Neuronal stem cell (in vitro differentiated cells): ENCODE results near the gene SGCA.

ENCODE experiments used
- DNase-seq: peaks from one replicate; pipeline ENCODE4 v3.0.0-alpha.2; 2013; ENCODE audit warnings: low spot score
- H2AFZ ChIP-seq: one replicate; pipeline ENCODE4 v1.6.1; 2013; ENCODE audit warnings: mild to moderate bottlenecking, low read length, inconsistent platforms
- H2AK5ac ChIP-seq: 2 replicates; pipeline ENCODE4 v1.6.1; 2013; ENCODE audit warnings: low read depth, mild to moderate bottlenecking, inconsistent platforms, low read length, moderate library complexity, mixed read lengths
- H2BK120ac ChIP-seq: 2 replicates; pipeline ENCODE4 v1.6.1; 2013; ENCODE audit warnings: low read depth, mild to moderate bottlenecking, inconsistent platforms, low read length, moderate library complexity, mixed read lengths
- H2BK12ac ChIP-seq: one replicate; pipeline ENCODE4 v1.6.1; 2013; ENCODE audit warnings: low read length, inconsistent platforms
- H2BK15ac ChIP-seq: 2 replicates; pipeline ENCODE4 v1.6.1; 2013; ENCODE audit warnings: mild to moderate bottlenecking, low read length, inconsistent platforms, mixed read lengths
- H2BK5ac ChIP-seq: one replicate; pipeline ENCODE4 v1.6.1; 2013; ENCODE audit warnings: inconsistent platforms, mild to moderate bottlenecking, low read length, moderate library complexity
- H3K14ac ChIP-seq: one replicate; pipeline ENCODE4 v1.6.1; 2013; ENCODE audit warnings: low read length, inconsistent platforms
- H3K18ac ChIP-seq: 2 replicates; pipeline ENCODE4 v1.6.1; 2013; ENCODE audit warnings: low read length, inconsistent platforms
- H3K23ac ChIP-seq: 2 replicates; pipeline ENCODE4 v1.6.1; 2013; ENCODE audit warnings: low read depth, mild to moderate bottlenecking, mixed read lengths, low read length, inconsistent platforms; ENCODE audit not compliant: poor library complexity
- H3K27ac ChIP-seq: replicated peaks from 3 replicates; pipeline ENCODE4 v1.5.1; 2013; ENCODE audit warnings: low read length, inconsistent platforms
- H3K27me3 ChIP-seq, 3 experiments: 2 replicates each; pipeline ENCODE4 v1.6.1; 2013; ENCODE audit warnings: low read length in 3 of 3, mild to moderate bottlenecking in 2 of 3, inconsistent platforms in 1 of 3, low read depth in 1 of 3, mixed read lengths in 1 of 3, moderate library complexity in 1 of 3; ENCODE audit not compliant: control insufficient read depth in 3 of 3, insufficient read depth in 3 of 3
- H3K36me3 ChIP-seq, 2 donors: replicated peaks in 1 of 2; 2 replicates each; pipeline ENCODE4 v1.6.1; 2013; ENCODE audit warnings: low read length in 2 of 2; ENCODE audit not compliant: control insufficient read depth in 2 of 2, insufficient read depth in 2 of 2
- H3K4ac ChIP-seq: 2 replicates; pipeline ENCODE4 v1.6.1; 2013; ENCODE audit warnings: inconsistent platforms, mild to moderate bottlenecking, low read length, moderate library complexity
- H3K4me1 ChIP-seq, 2 donors: 1 replicate in 1 of 2; 2 replicates in 1 of 2; pipeline ENCODE4 v1.6.1; 2013; ENCODE audit warnings: low read length in 2 of 2, low read depth in 1 of 2; ENCODE audit not compliant: control insufficient read depth in 2 of 2, insufficient read depth in 1 of 2
- H3K4me2 ChIP-seq: one replicate; pipeline ENCODE4 v1.6.1; 2013; ENCODE audit warnings: mild to moderate bottlenecking, low read length, inconsistent platforms; ENCODE audit not compliant: insufficient read depth, poor library complexity, severe bottlenecking
- H3K4me3 ChIP-seq, 2 donors: 2 replicates each; pipeline ENCODE4 v1.5.1; 2013; ENCODE audit warnings: low read length in 2 of 2, mild to moderate bottlenecking in 2 of 2, inconsistent platforms in 1 of 2, moderate library complexity in 1 of 2
- H3K79me1 ChIP-seq: one replicate; pipeline ENCODE4 v1.6.1; 2013; ENCODE audit warnings: low read depth, mild to moderate bottlenecking, inconsistent platforms, low read length, moderate library complexity
- H3K9ac ChIP-seq: one replicate; pipeline ENCODE4 v1.6.1; 2013; ENCODE audit warnings: mild to moderate bottlenecking, low read depth, low read length, inconsistent platforms; ENCODE audit not compliant: poor library complexity
- H3K9me3 ChIP-seq, 2 donors: replicated peaks in 1 of 2; 2 replicates each; pipeline versions ENCODE3 to v1.6.1; 2013; ENCODE audit warnings: low read length in 2 of 2, mild to moderate bottlenecking in 2 of 2, inconsistent platforms in 1 of 2, low read depth in 1 of 2, mixed read lengths in 1 of 2, moderate library complexity in 1 of 2; ENCODE audit not compliant: control insufficient read depth in 2 of 2, insufficient read depth in 1 of 2
- H4K8ac ChIP-seq: one replicate; pipeline ENCODE4 v1.6.1; 2013; ENCODE audit warnings: low read depth, mild to moderate bottlenecking, inconsistent platforms, low read length, moderate library complexity
- H4K91ac ChIP-seq: one replicate; pipeline ENCODE4 v1.6.1; 2013; ENCODE audit warnings: low read length, low read depth, mild to moderate bottlenecking, inconsistent platforms; ENCODE audit not compliant: poor library complexity
- WGBS, 2 donors: extraction: QIAGEN DNeasy Blood & Tissue Kit; methylation state at CpG; one replicate each; pipeline ENCODE4 v1.1.7; 2013; ENCODE audit warnings: missing lambda C conversion rate in 2 of 2, mixed read lengths in 1 of 2; ENCODE audit not compliant: insufficient read length in 2 of 2, insufficient replicate concordance in 1 of 2; ENCODE audit errors: extremely low coverage in 2 of 2; 5-methylcytosine and 5-hydroxymethylcytosine counted together

SGCA gene

GRCh38 chr17:50194140-50194933, 28.5 kb downstream of the SGCA start:
- Histone ChIP-seq H3K4ac (peak overlapping the region; percentile 89), H2AK5ac (peak overlapping the region; percentile 37), H3K14ac (no peak overlapping the region), H3K9ac (peak overlapping the region; percentile 63), H4K91ac (no peak overlapping the region), H3K23ac (no peak overlapping the region), H3K27ac (no peak overlapping the region), H3K9me3 (no peaks in the 10 kb centered on the region), H3K79me1 (peaks cover 1% of the 10 kb centered on the region), H3K36me3 (peaks cover 0 to 9% of the 10 kb centered on the region in 2 donors), H2BK15ac (peak overlapping the region; percentile 4), H3K4me3 (peak overlapping the region in 1 of 2 donors; percentile 46), H3K27me3 (peaks cover 0 to 50% (median 4%) of the 10 kb centered on the region in 3 experiments), H2BK120ac (no peak overlapping the region), H2BK12ac (no peak overlapping the region), H3K4me1 (no peaks in the 10 kb centered on the region), H2BK5ac (no peak overlapping the region), H2AFZ (no peak overlapping the region), H3K18ac (peak overlapping the region; percentile 17), H4K8ac (peak overlapping the region; percentile 43), H3K4me2 (no peak overlapping the region)
- no peak for DNase-seq
- WGBS, 2 donors, result no CpG with 5 or more reads among the region's 25 CpGs

DNA sequence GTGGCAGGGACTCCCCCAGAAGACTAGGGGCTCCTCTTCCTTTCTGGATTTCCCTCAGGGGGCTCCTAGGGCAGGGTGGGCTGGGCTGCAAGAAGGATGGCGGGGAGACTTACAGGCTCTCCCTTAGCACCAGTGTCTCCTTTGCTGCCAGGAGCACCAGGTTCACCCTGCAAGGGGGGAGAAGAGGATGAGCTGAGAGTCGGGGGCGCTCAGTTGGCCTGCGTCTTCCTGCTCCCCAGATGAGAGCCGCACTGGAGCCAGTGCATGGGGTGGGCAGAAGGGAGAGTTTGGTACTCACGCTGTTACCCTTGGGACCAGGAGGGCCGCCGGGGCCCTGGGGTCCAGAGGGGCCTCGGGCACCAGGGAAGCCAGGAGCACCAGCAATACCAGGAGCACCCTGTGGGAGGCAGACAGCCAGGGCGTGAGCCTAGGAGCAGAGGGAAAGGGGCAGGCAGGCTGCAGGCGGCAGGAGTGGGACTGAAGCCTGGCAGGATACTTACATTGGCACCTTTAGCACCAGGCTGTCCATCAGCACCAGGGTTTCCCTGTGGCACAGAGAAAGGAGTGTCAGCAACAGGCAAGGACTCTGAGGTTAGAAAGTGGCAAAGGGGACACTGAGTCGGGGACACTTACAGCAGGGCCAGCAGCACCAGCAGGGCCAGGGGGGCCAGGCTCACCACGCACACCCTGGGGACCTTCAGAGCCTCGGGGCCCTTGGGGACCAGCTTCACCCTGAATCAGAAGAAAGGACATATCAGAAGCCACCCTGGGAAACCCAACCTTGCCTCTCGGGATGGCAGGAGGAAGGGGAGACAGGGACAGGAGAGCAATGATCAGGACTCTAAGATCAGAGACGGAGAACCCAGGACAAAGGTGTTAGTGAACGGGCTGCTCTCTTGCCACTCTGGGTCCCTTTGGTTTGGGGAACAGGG, 29.4 kb downstream of the SGCA start:
- Histone ChIP-seq H3K36me3 (peaks cover 0 to 9% of the 10 kb centered on the region in 2 donors), H4K8ac (no peak overlapping the region), H3K9me3 (no peaks in the 10 kb centered on the region), H3K18ac (peak overlapping the region; percentile 17), H3K4me2 (no peak overlapping the region), H4K91ac (no peak overlapping the region), H2BK15ac (peak overlapping the region; percentile 4), H3K9ac (no peak overlapping the region), H2BK5ac (peak overlapping the region; percentile 42), H3K23ac (no peak overlapping the region), H3K4me1 (peaks cover 3 to 5% of the 10 kb centered on the region in 2 donors), H2BK120ac (no peak overlapping the region), H3K27ac (no peak overlapping the region), H2AFZ (no peak overlapping the region), H3K79me1 (peaks cover 1% of the 10 kb centered on the region), H2BK12ac (no peak overlapping the region), H3K4me3 (no peak overlapping the region), H2AK5ac (peak overlapping the region; percentile 46), H3K4ac (no peak overlapping the region), H3K27me3 (peaks cover 0 to 50% (median 7%) of the 10 kb centered on the region in 3 experiments), H3K14ac (peak overlapping the region; percentile 21)
- DNase-seq, result no peak
- no CpG with 5 or more reads among the region's 17 CpGs for WGBS, 2 donors

DNA sequence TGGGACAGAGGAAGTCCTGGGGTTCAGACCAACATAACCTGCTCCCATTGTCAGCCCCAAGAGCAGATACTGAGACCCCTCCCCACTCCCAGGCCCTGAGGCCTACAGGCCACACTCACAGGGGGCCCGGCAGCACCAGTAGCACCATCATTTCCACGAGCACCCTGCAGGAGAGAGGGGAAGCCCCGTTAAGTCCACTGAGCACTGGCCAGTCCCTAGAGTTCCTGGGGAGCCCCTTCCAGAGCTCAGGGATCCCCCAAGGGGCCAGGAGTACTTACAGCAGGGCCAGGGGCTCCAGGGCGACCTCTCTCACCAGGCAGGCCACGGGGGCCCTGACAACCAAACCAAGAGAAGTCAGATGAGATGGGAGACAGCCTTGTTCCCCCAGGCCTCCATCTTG, 30.2 kb downstream of the SGCA start:
- H3K4me2 ChIP-seq, result no peak overlapping the region
- H2BK15ac ChIP-seq, result no peak overlapping the region
- peak overlapping the region; percentile 66 for H2BK5ac ChIP-seq
- H4K91ac ChIP-seq, result no peak overlapping the region
- H3K36me3 ChIP-seq, result peaks cover 0 to 6% of the 10 kb centered on the region in 2 donors
- H3K18ac ChIP-seq, result peak overlapping the region; percentile 48
- no peak overlapping the region for H2AFZ ChIP-seq
- H2BK120ac ChIP-seq, result no peak overlapping the region
- no peak overlapping the region for H3K9ac ChIP-seq
- no peak overlapping the region for H2BK12ac ChIP-seq
- peaks cover 1% of the 10 kb centered on the region for H3K79me1 ChIP-seq
- H2AK5ac ChIP-seq, result peak overlapping the region; percentile 46
- H3K4ac ChIP-seq, result no peak overlapping the region
- H3K23ac ChIP-seq, result no peak overlapping the region
- WGBS, 2 donors, result no CpG with 5 or more reads among the region's 5 CpGs
- H4K8ac ChIP-seq, result no peak overlapping the region
- H3K27me3 ChIP-seq, result peaks cover 2 to 49% (median 10%) of the 10 kb centered on the region in 3 experiments
- no peak for DNase-seq
- no peak overlapping the region for H3K4me3 ChIP-seq
- H3K27ac ChIP-seq, result no peak overlapping the region
- peaks cover 3 to 5% of the 10 kb centered on the region in 2 donors for H3K4me1 ChIP-seq
- no peaks in the 10 kb centered on the region for H3K9me3 ChIP-seq
- no peak overlapping the region for H3K14ac ChIP-seq

DNA sequence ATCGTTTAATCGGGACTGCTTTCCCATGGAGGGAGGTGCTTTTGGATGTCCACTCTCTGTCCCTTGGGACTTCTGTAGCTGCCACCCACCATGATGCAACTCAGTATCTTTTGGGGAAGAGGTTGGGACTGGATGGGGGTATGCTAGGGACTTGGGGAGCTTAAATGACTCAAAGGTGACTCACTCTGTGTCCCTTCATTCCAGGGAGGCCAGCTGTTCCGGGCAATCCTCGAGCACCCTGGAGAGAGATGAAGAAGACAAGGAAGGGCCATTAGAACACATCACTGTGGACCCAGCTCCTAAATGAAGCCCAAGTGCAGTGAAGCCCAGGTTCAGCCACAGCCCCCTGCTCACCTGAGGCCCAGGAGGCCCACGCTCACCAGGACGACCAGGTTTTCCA, 31.0 kb downstream of the SGCA start:
- Histone ChIP-seq H3K27ac (no peak overlapping the region), H3K4me2 (no peak overlapping the region), H3K18ac (peak overlapping the region; percentile 44), H3K4ac (no peak overlapping the region), H3K27me3 (peaks cover 5 to 57% (median 18%) of the 10 kb centered on the region in 3 experiments), H2AFZ (no peak overlapping the region), H3K4me3 (no peak overlapping the region), H2BK120ac (no peak overlapping the region), H2BK5ac (peak overlapping the region; percentile 66), H3K4me1 (peaks cover 3 to 5% of the 10 kb centered on the region in 2 donors), H3K14ac (no peak overlapping the region), H4K8ac (no peak overlapping the region), H3K36me3 (peaks cover 0 to 6% of the 10 kb centered on the region in 2 donors), H3K9me3 (no peaks in the 10 kb centered on the region), H4K91ac (no peak overlapping the region), H2AK5ac (no peak overlapping the region), H3K79me1 (peaks cover 1% of the 10 kb centered on the region), H3K23ac (no peak overlapping the region), H3K9ac (no peak overlapping the region), H2BK15ac (no peak overlapping the region), H2BK12ac (no peak overlapping the region)
- DNase-seq, result no peak
- no CpG with 5 or more reads among the region's 6 CpGs for WGBS, 2 donors
